AG08396 (cell line): Measurements from ENCODE around the gene LRP1B.
"Not testable (repeated sequence)": the region's sequence is repeated elsewhere in the genome, so short reads cannot be mapped to it uniquely, and the experiment has no call there.

Experiments
- DNase-seq: peaks from one replicate; pipeline ENCODE4 v3.0.0; 2012; ENCODE audit warnings: low spot score, mixed read lengths

Gene LRP1B

DNA sequence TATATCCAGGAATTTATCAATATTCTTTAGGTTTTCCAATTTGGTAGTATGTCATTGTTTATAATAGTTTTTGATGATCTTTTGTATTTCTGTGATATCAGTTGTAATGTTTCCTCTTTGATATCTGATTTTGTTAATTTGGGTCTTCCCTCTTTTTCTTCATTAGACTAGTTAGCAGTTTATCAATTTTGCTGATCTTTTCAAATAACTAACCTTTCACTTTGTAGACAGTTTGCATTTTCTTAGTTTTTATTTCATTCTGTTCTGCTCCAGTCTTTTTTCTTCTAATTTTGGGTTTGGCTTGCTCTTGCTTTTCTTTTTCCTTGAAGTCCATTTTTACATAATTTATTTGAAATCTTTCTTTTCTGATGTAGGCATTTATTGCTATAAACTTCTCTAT lies 824.4 kb downstream of the LRP1B start:
- no peak for DNase-seq

DNA sequence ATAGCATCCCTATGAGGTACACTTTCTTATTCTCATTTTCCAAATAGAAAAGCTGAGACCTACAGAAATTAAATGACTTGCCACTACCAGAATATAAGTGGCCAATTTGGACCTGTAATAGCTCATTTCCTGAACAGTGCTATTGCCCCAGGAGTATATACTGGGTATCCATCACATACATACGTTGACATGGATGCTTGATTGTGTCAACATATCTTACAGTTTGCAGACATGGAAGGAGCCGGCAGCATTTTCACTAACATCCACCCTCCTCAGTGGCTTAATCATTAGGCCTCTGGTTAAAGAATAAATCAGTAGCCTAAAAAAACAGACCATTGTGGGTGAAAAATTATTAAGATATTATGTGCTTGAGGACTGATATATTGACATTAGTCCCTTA lies 829.3 kb downstream of the LRP1B start:
- DNase-seq: no peak

DNA sequence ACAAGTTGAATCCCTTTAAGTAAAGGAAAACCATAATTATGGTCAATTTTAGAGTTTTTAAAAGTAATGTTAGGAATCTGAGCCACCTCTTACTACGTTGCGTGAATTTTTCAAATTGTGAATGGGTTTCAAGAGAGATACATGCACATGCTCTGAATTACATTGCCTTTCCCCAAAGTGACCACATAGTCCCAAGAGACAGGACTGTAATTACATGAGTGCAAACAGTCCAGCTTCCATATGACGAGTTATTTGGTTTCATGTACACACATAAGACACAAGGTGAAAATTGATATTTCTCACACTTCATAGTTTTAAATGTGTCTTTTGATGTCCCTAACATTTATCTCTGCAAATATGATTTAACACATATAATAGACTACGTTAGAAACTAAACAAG lies 850.8 kb downstream of the LRP1B start:
- no peak for DNase-seq

DNA sequence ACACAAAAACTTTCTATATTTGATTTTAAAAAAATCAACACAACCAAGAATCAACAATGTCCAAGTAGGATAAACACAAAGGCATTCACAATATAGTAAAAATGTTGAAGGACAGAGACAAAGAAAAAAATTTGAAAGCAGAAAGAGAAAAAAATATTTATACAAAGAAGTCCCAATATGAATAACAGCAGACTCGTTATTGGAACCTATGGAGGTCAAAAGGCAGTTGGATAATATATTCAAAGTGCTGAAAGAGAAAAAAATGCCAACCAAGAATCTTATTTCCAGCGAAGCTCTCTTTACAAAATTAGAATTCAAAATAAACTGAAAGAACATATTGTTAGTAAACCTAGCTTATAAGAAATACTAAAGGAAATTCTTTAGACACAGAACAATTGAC lies 859.5 kb downstream of the LRP1B start:
- DNase-seq: no peak

DNA sequence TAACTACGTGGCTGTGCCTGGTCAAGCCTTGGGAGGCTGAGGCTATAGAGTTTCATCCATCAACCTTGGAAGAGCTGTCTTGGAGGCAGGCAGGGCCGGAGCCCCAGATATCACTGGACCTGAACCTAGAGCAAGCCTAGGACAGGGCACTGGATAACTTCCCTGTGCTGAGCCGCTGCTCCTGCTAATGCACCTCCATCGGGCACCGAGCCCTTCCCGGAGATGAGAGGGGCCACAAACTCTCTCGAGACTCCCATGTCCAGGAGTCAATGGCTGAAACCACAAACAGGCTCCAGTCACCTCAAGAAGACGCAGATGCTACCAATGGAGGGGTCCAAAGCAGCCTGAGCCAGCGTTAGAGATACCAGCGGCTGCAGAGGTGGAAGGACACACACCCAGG lies 866.0 kb downstream of the LRP1B start:
- no peak for DNase-seq

DNA sequence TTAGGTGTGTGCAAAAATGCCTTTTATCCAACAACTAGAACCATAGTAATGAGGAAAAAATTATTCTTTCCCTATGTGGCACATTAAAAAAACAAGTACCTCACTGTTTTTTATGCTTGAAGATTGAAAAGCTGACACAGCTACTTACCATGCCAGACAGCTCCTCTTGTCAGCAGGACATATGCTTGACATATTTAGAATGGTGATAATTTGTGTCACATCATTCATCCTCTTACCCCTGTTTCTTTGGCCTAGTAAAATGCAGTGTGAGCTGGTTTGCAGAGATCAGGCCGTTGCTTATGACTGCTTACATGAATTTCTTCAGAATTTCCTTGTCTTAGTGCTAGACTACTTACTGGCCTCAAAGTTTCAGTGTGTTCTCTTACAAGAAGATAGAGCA lies 869.9 kb downstream of the LRP1B start:
- no peak for DNase-seq

DNA sequence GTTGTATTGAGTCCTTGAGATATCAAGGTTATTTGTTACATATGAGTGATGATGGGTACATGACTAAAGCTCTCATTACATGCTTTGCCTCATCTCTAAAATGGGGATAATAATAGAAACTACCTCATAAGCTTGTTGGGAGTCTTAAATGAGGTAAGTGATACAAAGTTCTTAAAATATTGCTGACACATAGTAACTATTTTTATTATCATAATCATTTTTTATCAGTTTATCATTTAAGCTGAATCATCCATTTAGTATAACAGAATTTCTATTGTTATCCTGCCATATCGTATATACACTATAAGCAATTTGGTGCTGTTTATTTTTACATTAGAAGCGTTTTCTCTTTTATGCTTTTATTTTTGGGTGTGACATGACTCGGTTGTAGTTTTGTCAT lies 871.1 kb downstream of the LRP1B start:
- DNase-seq: no peak

DNA sequence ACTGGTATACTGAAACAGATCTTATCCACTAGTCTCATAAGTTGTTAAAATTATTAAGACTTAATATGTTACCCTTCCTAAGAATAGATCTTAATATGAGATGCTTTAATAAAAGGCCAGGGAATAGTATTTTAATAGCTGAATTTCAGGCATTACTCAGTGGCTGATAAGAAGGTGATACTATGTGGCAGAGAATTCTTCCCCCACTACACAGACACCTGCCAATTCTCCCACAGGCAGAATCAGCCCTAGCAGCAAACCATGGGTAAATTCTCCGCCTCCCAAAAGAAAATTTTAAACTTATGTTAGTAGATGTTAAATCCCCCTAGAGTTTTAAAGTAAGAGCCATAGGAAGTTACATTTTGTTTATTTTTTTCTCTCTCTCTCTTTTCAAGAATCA lies 888.8 kb downstream of the LRP1B start:
- DNase-seq: no peak

DNA sequence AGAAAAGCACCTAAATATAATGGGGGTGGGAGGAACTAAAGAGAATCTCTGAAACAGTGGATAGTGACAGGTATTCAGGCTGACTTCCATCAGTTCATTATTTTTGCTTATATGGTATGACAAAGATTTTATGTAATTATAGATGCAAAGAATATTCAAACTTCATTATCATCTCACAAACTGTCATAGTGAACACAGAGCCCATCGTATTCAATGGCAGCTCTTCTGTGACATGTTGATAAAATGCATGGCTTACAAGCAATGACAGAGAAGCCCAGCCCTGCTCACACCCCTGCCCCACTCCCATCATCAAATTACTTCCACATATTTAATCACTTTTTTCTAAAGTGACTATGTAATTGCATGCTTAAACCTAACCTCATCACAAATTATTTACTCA lies 904.3 kb downstream of the LRP1B start:
- no peak for DNase-seq

DNA sequence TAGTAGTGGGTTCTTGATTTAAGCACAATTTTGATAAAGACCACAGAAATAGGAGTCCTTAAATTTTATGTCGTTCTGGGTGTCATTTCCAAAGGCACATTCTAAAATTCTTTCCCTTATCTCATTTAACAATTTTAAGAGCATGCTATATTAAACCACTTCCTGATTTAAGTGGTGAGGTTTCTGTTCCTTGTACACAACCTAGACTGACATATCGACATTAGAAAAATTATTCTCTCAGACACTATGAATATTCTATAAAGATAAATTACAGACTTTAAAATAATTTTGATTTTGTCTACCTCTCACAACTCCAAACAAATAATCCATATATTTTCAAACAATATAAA lies 923.8 kb downstream of the LRP1B start:
- no peak for DNase-seq

DNA sequence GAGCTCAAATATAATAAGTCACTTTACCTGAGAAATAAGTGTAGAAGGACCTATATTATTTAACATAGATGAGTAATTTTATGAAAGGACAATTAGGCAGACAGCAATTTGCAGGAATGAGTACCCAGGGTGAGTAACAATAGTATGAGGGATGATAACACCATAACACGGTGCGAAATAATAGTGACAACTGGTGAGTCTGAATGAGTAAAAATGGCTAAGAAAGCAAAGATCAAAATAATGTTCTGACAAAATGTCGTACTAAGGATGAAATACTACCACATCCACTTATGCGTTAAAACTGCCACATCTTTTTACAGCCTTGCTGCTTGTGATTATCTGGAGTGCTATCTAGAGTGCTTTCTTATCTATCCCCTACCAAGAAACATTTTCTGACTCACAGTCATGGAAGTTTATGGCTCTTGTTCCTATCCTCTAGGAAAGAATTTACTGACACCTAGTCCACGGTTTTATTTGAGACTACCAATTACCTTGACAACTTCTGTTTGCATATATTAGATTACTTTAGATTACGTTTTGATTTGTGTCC lies 929.7 kb downstream of the LRP1B start:
- no peak for DNase-seq

DNA sequence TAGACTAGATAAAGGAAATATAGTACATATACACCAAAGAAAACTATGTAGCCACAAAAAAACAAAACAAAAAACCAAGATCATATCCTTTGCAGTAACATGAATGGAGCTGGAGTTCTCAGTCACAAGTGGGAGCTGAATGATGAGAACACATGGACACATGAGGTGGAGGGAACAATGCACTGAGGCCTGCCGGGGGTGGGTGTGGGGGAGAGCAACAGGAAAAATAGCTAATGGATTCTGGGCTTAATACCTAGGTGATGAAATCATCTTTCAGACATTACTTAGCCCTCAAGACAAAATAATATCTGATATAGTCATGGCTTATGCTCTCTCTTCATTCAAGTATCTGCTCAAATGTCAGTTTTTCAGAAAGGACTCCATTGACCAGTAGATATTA lies 930.6 kb downstream of the LRP1B start:
- no peak for DNase-seq

DNA sequence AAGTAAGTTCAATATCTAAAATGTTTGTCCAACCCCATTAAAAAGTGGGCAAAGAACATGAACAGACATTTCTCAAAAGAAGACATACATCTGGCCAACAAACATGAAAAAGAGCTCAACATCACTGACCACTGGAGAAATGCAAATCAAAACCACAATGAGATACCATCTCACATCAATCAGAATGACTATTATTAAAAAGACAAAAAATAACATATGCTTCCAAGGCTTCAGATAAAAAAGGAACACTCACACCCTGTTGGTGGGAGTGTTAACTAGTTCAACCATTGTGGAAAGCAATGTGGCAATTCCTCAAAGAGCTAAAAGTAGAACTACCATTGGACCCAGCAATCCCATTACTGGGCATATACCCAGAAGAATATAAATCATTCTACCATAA lies 931.1 kb downstream of the LRP1B start:
- DNase-seq: no peak

DNA sequence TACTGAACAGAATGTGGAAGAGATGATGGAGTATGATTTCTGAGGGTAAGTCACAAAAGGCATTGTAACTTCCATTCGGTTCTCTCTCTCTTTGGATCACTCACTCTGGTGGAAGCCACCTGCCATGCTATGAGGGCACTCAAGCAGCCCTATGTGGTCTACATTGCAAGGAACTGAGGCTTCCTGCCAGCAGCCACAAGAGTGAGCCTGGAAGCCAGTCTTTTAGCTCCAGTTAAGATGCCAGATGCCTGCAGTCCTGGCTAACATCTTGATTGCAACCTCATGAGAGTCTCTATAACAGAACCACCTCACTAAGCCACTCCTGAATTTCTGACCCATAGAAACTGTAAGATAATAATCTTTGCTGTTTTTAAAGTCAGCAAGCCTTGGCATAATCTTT lies 935.7 kb downstream of the LRP1B start:
- DNase-seq: no peak

DNA sequence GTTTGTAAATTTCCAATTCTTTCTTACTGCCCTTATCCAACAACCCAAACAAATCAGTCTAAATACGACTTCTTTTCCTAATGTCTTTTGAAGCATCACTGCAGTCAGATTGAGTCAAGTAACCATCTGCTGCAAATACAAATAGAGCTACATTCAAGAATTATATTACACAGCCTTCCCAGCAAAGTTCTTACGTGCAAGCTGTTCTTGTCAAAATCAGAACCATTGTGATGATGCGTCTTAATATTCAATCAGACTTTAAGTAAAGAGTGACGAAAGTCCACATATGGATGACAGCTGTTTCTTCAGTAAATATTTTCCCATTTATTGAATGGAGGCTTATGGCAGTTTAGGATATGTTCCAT lies 943.8 kb downstream of the LRP1B start:
- DNase-seq: no peak

DNA sequence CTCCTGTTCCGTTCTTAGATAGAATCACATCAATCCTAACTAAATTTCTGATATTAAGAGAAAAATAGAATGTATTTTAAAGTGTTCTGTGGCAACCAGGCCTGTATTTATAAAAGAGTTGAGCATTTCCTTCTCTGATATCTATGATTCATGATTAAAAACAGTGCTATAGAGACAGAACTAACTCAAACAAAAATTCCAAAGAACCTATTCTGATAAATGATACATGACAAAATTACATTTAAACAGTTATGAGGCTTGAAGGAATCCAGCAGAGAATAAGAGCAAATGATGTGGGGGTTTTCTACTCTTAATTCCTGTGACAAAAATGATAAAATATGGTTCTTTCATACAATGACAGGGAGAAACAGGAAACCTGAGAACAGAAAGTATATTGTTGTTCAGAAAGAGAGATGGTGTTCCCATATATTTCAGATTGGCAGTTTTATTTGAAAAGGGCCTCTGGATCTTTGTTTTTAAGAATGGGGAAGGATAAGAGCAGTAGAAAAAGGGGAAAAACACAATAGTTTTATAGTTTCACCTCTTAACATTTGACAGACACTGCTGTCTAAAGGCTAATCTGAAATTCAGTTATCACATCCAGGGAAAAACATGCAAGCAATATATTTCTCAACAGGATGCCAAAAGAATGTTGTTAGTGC lies 944.3 kb downstream of the LRP1B start:
- DNase-seq: no peak

DNA sequence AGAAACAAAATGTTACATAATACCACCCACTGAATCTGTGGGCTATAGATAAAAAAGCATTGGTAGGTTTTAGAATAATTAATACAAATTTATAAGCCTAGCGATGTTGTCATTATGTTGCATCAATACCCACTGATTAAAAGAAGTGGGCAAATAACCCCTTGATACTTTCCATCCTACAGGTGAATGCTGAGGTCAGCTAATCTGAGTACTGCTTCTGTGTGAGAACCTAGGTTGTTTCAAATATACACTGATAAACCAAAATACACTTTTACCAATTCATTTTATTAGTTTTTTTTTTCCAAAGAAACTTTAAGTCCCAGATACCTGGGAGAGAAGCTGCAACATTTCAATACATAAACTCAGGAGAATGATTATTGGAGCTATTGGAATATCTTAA lies 948.6 kb downstream of the LRP1B start:
- no peak for DNase-seq

DNA sequence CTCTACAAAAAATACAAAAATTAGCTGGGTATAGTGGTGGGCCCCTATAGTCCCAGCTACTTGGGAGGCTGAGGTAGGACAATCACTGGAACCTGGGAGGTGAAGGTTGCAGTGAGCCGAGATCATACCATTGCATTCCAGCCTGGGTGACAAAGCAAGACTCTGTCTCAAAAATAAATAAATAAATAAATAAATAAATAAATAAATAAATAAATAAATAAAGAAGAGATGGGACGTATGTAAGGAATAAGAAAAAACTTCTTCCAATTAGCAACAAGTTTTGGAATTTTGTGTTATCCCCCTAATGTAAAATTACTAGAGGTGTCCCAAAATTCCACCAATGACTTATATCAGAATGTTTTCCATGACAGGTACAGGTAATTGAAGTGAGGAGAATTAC lies 961.7 kb downstream of the LRP1B start:
- not testable (repeated sequence) for DNase-seq

DNA sequence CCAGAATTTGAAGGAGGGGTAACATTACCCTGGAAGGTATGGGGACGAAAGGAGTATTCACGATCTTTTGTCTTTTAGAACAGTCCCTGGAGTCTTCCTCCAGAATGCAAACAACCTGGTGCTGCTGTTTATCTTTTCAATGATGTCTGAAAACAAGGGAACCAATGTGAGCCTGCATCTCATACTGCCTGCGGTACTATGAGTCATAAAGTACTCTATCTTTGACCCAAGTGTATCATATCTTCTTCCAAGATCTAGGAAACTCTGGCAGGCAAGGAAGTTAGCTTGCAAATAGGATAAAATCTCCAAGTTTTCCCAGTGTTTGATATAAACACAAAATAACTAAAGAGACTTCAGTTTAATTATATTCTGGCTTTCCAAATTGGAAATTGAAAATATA lies 968.5 kb downstream of the LRP1B start:
- DNase-seq: no peak

DNA sequence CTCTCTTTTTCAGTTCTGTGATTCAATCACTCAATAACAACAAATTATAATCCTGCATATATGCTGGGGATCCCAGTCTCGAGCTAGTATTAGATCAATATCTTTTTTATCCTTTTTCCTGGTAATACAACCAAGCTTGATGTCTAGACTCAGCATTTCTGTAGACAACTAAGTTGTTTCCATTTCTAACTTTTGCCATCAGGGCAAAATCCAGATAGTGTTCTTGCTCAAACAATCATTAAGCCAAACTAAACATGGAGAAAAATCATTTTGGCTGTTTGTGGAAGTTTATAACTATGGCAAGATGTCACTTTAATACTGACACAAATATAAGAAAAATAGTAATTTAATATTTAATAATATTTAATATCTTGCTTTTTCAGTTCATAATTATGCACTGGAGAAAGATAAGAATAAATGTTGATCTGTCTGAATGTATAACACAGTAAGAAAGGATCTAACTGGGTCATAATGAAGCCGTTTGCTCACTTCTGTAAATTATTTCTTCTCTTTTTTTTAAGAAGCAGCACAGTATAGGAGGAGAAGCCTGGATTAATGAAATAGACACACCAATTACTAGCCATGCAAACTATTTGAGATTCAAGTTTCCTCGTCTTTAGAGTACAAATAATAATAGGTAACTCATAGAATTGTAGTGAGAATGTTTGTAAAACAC lies 979.1 kb downstream of the LRP1B start:
- DNase-seq: no peak

DNA sequence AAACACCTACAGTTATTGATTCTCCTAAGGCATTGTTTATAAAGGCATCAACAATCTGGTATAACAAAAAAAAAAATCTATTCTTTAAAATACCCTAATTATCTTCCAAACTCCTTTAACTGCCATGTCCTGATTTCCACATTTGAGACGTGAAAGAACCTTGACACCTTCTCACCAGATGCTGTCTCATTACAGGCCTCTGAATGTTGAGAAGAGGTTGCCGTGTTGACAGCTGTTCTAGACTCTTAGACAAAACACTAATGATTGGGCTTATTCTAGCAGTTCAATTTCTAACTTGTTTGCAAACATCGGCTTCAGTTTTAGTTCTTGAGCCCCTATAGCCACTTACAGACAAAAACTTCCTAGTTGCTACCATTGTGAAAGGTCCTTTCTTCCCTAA lies 988.8 kb downstream of the LRP1B start:
- no peak for DNase-seq

DNA sequence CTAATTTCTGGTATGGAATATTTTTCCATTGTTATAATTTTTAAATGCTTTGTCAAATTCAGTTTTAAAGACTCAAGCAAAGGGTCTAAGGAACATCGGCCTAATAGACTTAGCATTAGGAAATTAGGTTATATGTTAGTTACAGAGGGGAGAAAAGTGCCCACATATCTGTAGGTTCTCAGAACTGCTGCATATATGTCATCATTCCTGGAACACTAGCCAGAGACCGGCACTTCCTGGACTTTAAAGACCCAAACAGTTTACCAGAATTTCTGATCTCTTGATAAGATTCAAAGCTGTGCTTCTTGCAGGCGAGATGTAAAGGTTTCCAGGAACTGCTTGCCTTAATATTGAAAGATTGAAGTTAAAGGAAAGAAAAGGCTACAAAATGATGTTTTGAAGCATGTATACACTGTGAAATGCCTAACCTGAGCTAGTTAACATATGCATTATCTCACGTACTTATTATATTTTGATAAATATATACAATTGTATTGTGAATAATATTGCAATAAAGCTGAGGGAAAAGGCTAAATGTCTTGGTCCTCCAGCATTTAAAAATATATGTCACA lies 993.6 kb downstream of the LRP1B start:
- no peak for DNase-seq

DNA sequence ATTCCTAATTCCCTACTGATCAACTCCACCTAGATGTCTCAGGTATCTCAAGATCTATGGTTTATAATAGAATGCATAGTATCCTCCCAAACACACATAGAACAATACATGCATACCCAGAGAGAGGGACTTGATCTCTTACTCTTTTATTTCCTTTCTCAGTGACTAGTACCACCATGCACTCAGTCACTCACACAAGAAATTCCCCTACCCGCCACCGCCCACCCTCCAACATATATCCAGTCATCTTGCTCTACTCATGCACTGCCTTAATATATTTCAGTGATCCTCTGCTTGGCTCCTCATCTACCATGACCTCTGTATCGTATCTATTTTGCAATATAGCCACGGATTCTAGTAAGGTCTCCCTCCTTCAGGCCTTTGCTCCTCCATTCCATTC lies 996.9 kb downstream of the LRP1B start:
- DNase-seq: no peak

DNA sequence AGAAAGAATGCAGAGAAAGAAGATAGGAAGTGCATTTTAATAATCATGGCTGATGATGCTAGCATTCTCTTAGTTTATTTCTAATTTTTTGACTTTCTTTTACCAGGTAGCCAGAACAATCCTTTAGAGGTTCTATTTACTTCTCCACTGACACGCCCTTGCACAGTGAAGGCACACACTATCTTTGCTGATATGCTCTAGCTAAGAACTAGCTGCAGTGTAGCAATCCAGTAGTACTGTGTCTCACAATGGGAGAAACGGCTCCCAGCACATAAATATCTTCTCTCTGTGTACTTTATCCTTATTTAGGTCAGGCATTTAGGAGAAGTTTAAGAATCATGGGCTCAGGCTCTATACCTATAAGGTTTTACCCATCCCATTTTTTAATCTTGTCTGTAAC lies 1005.4 kb downstream of the LRP1B start:
- no peak for DNase-seq
